Endothelial cell of umbilical vein (primary cell): ENCODE results near the gene SYT6. TPM values are rescaled to one million over a fixed set of nuclear protein-coding genes. Genes with fewer than 3 reads are reported as not detected.

Experiments used
- BruUV-seq: library from RNA; stranded (reverse); fragments of 400-500 nt; replicated peaks from 2 replicates; lab custom pipeline; 2021; lab: Mats Ljungman, UMichigan
- CTCF ChIA-PET: fragments of 300-600, 350-600 bp; sonication (Branson Sonifier 250); formaldehyde crosslinking; loops from one replicate; lab custom pipeline; 2021; ENCODE audit warnings: antibody characterized with exemption, inconsistent platforms; lab: Charles Lee
- POLR2A ChIA-PET: fragments of 300-600, 350-600 bp; sonication (Branson Sonifier 250); formaldehyde crosslinking; loops from one replicate; lab custom pipeline; 2021; ENCODE audit warnings: antibody characterized with exemption, inconsistent platforms; lab: Charles Lee
- DNase-seq: peaks from one replicate; pipeline ENCODE4 v3.0.0-alpha.2; 2011; ENCODE audit warnings: low read depth, low spot score
- FAIRE-seq: peaks from 2 replicates; lab custom pipeline; 2011; peaks lifted over from hg19 to GRCh38; lab: Jason Lieb, UNC
- H2AFZ ChIP-seq: 2 replicates; pipeline ENCODE4 v1.6.0; 2012; ENCODE audit warnings: low read depth, low read length, control low read depth, inconsistent platforms
- H3K27ac ChIP-seq: 2 replicates; pipeline ENCODE4 v1.5.1; 2011; ENCODE audit warnings: low read depth, mild to moderate bottlenecking, control low read depth, low read length, moderate library complexity; ENCODE audit not compliant: insufficient read depth
- H3K27me3 ChIP-seq, 2 experiments: 2 replicates each; pipeline versions ENCODE4 v1.6.0 to v1.6.1; 2011; ENCODE audit warnings: low read length in 2 of 2, mixed read lengths in 1 of 2; ENCODE audit not compliant: control insufficient read depth in 2 of 2, insufficient read depth in 2 of 2
- H3K36me3 ChIP-seq, 2 experiments: 2 replicates in 1 of 2; 3 replicates in 1 of 2; pipeline ENCODE4 v1.5.1; 2011; ENCODE audit warnings: low read length in 2 of 2, mild to moderate bottlenecking in 1 of 2, moderate library complexity in 1 of 2; ENCODE audit not compliant: control insufficient read depth in 2 of 2, insufficient read depth in 2 of 2; ENCODE audit errors: extremely low read depth in 1 of 2
- H3K4me1 ChIP-seq: 3 replicates; pipeline ENCODE4 v1.5.1; 2011; ENCODE audit warnings: mild to moderate bottlenecking, low read length; ENCODE audit not compliant: control insufficient read depth, insufficient read depth; ENCODE audit errors: extremely low read depth
- H3K4me2 ChIP-seq: 2 replicates; pipeline ENCODE4 v1.6.1; 2011; ENCODE audit warnings: low read length, control low read depth, mixed read lengths; ENCODE audit not compliant: insufficient read depth
- H3K4me3 ChIP-seq, 3 experiments: fragments of 200-600 bp in 1 of 3; sonication (generic), shearing (Covaris generic) in 1 of 3; replicated peaks in 1 of 3; 2 replicates each; pipeline ENCODE4 v1.5.1; 2011 to 2016; ENCODE audit warnings: control low read depth in 3 of 3, low read length in 3 of 3, mild to moderate bottlenecking in 2 of 3, inconsistent platforms in 1 of 3, low read depth in 1 of 3, moderate library complexity in 1 of 3; ENCODE audit not compliant: insufficient read depth in 1 of 3
- H3K79me2 ChIP-seq: 2 replicates; pipeline ENCODE4 v1.6.0; 2012; ENCODE audit warnings: low read length, inconsistent platforms; ENCODE audit not compliant: control insufficient read depth, insufficient read depth
- H3K9ac ChIP-seq: replicated peaks from 2 replicates; pipeline ENCODE3; 2011; ENCODE audit warnings: low read length, control low read depth; ENCODE audit not compliant: insufficient read depth; ENCODE audit errors: extremely low read depth
- H3K9me1 ChIP-seq: replicated peaks from 3 replicates; pipeline ENCODE4 v1.6.0; 2011; ENCODE audit warnings: mild to moderate bottlenecking, low read length; ENCODE audit not compliant: control insufficient read depth, insufficient read depth; ENCODE audit errors: extremely low read depth
- H3K9me3 ChIP-seq: replicated peaks from 2 replicates; pipeline ENCODE4 v1.5.1; 2012; ENCODE audit warnings: low read length, inconsistent platforms; ENCODE audit not compliant: control insufficient read depth, insufficient read depth
- H4K20me1 ChIP-seq: replicated peaks from 2 replicates; pipeline ENCODE3; 2011; ENCODE audit warnings: mild to moderate bottlenecking, low read length; ENCODE audit not compliant: control insufficient read depth, insufficient read depth; ENCODE audit errors: extremely low read depth
- EZH2 ChIP-seq: IDR thresholded peaks from 2 replicates; pipeline ENCODE4 v1.6.1; 2012; ENCODE audit warnings: borderline replicate concordance, low read depth, mild to moderate bottlenecking, moderate library complexity, low read length, inconsistent platforms; ENCODE audit not compliant: severe bottlenecking
- FOS ChIP-seq: IDR thresholded peaks from 2 replicates; pipeline ENCODE4 v1.6.1; 2011; ENCODE audit warnings: mild to moderate bottlenecking, low read length, moderate library complexity, borderline replicate concordance; ENCODE audit not compliant: insufficient read depth
- GATA2 ChIP-seq: IDR thresholded peaks from 2 replicates; pipeline ENCODE4 v1.7.0; 2011; ENCODE audit warnings: low read depth, mild to moderate bottlenecking, moderate library complexity, mixed read lengths, low read length; ENCODE audit not compliant: insufficient read length, insufficient read depth
- JUN ChIP-seq: IDR thresholded peaks from 2 replicates; pipeline ENCODE4 v1.6.1; 2011; ENCODE audit warnings: borderline replicate concordance, low read depth; ENCODE audit not compliant: insufficient read length, insufficient read depth
- MAX ChIP-seq: IDR thresholded peaks from 2 replicates; pipeline ENCODE4 v1.6.1; 2011; ENCODE audit not compliant: insufficient read depth, insufficient read length
- MYC ChIP-seq: IDR thresholded peaks from one replicate; pipeline ENCODE4 v1.6.1; 2011; ENCODE audit warnings: mild to moderate bottlenecking, low read depth, low read length
- POLR2A ChIP-seq: IDR thresholded peaks from 2 replicates; pipeline ENCODE4 v1.6.1; 2012; ENCODE audit warnings: low read depth, mild to moderate bottlenecking, control low read depth, low read length
- POLR2AphosphoS5 ChIP-seq: IDR thresholded peaks from 2 replicates; pipeline ENCODE4 v1.6.1; 2012; ENCODE audit warnings: low read depth, mild to moderate bottlenecking, control low read depth, low read length, moderate library complexity; ENCODE audit not compliant: insufficient read depth
- dilution Hi-C: fragments of 300-500 bp; cut with MboI; formaldehyde crosslinking; loops from one replicate; pipeline ENCODE4 v1.15.0; 2019; ENCODE audit warnings: low sequenced_read_pairs; ENCODE audit not compliant: extremely low pct_ligation_motif_present
- intact Hi-C: fragments of 100-400 bp; cut with micrococcal nuclease; formaldehyde crosslinking; loops from one replicate; pipeline ENCODE4 v1.10.0; 2022
- polyA plus RNA-seq, 4 experiments: library from polyadenylated mRNA; depleted of rRNA in 3 of 4; stranded (reverse) in 3 of 4; unstranded in 1 of 4; fragments of >200 nt; gene quantifications; 2 replicates each; pipeline versions ENCODE4 v1.2.1 to v1.2.3, GENCODE V29; 2011 to 2012; ENCODE audit warnings: missing spikeins in 1 of 4
- total RNA-seq: library from RNA; stranded (reverse); gene quantifications from 2 replicates; pipeline ENCODE4 v1.2.3, GENCODE V29; 2021
- TF ChIP-seq, protein P1 (sequence below), 2 donors: IDR thresholded peaks; 1 replicate in 1 of 2; 2 replicates in 1 of 2; pipeline ENCODE4 v1.5.1; 2011; ENCODE audit warnings: low read length in 2 of 2, mild to moderate bottlenecking in 2 of 2, moderate library complexity in 2 of 2, control low read depth in 1 of 2, inconsistent platforms in 1 of 2, low read depth in 1 of 2; ENCODE audit not compliant: insufficient read depth in 1 of 2; ENCODE audit errors: extremely low read depth in 1 of 2

Gene SYT6
- total and polyA plus RNA-seq, 2 donors (not counting 3 experiments of a cell fraction or from before 2014, with no cell fraction given): 0.04 TPM; not detected in 1

DNA sequence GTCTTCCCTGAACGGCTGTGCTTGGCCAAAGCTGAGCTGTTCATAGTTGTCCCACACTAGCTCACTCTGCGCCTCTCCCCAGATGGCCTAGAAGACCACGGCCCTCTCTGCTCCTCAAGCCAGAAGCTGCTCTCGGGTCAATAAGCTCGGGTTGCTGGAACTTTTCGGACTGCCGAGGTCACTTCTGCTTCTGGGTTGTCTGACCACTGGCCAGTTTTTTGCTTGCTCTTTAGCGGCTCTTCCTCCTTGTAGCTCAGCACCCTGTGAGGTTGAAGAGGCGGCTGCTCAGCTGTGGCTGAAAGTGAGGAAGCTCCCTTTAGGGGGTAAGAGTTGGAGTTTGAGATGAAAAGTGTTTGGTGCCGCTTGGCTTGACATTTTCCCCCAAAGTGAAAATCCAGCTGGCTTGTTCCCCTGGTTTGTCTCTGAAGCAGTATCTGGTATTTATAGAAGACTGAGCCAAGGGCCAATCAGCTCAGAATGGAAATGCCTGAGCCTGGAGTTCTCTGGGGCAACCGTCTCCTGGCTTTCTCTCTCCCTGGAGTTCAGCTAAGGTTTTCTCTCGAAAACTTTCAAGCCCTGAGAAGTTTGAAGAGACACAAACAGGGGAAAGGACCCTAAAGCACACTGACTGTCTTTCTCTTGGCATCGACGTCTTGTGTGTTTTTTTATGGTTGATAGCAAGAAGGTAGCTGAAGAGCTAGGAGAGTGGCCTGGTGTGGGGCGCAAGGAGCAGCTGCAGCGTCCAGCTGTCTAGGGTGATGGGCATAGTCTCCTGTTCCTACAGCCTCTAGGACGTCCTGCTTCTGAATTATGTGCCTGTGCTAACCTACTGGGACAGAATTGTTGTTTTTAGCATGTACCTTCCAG lies 72.0 kb downstream of the SYT6 start:
- H4K20me1 ChIP-seq: no peaks in the 10 kb centered on the region
- ChIA-PET POLR2A (no interaction called here), CTCF (no interaction called here)
- BruUV-seq: no TSS peak
- H3K36me3 ChIP-seq: no peaks in the 10 kb centered on the region
- H3K4me2 ChIP-seq: no peak overlapping the region
- no peak overlapping the region for H3K9ac ChIP-seq
- no peak overlapping the region for H2AFZ ChIP-seq
- H3K4me3 ChIP-seq: no peak overlapping the region
- no peaks in the 10 kb centered on the region for H3K4me1 ChIP-seq
- DNase-seq: no peak
- dilution Hi-C loops (no loop called here), intact Hi-C loops (no loop called here)
- TF ChIP-seq JUN (no peak), POLR2AphosphoS5 (no peak), MYC (no peak), MAX (no peak), GATA2 (no peak), POLR2A (no peak), EZH2 (no peak), FOS (no peak)
- TF ChIP-seq, protein P1, sequence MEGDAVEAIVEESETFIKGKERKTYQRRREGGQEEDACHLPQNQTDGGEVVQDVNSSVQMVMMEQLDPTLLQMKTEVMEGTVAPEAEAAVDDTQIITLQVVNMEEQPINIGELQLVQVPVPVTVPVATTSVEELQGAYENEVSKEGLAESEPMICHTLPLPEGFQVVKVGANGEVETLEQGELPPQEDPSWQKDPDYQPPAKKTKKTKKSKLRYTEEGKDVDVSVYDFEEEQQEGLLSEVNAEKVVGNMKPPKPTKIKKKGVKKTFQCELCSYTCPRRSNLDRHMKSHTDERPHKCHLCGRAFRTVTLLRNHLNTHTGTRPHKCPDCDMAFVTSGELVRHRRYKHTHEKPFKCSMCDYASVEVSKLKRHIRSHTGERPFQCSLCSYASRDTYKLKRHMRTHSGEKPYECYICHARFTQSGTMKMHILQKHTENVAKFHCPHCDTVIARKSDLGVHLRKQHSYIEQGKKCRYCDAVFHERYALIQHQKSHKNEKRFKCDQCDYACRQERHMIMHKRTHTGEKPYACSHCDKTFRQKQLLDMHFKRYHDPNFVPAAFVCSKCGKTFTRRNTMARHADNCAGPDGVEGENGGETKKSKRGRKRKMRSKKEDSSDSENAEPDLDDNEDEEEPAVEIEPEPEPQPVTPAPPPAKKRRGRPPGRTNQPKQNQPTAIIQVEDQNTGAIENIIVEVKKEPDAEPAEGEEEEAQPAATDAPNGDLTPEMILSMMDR (IDR thresholded peaks at IDR 0.05; ENCODE audit: extremely low read depth in 1 of 2, insufficient read depth in 1 of 2, low read depth in 1 of 2, low read length in 2 of 2): no peak
- no peak overlapping the region for H3K27ac ChIP-seq
- H3K27me3 ChIP-seq: peaks cover 0 to 2% of the 10 kb centered on the region in 2 experiments
- H3K9me3 ChIP-seq: no peaks in the 10 kb centered on the region
- no peak for FAIRE-seq
- H3K79me2 ChIP-seq: no peaks in the 10 kb centered on the region
- H3K9me1 ChIP-seq: no peaks in the 10 kb centered on the region
